ENCODE results near the gene JAK1.

DNA sequence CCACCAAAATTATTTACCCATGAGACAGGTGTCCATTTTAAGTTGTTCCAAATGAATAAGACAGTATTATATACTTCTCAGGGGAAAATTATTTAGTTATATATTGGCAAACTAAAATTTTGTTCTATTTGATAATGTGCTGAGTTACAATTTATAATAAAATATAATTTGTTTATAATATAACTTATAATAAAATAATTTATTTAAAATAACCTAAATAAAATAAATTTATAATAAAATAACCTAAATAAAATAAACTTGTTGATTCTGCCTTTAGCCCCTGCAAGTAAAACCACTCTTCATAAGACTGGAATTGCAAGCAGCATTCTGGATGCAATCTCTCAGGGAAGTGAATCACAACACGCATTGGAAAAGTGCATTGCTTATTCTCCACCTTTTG is 151.9 kb downstream of the JAK1 start:
- TF ChIP-seq EZH2 (IDR thresholded peaks at IDR 0.05; ENCODE audit: borderline replicate concordance, insufficient read depth, low read length, poor library complexity, severe bottlenecking), result no peak
- TF ChIP-seq, protein P1, sequence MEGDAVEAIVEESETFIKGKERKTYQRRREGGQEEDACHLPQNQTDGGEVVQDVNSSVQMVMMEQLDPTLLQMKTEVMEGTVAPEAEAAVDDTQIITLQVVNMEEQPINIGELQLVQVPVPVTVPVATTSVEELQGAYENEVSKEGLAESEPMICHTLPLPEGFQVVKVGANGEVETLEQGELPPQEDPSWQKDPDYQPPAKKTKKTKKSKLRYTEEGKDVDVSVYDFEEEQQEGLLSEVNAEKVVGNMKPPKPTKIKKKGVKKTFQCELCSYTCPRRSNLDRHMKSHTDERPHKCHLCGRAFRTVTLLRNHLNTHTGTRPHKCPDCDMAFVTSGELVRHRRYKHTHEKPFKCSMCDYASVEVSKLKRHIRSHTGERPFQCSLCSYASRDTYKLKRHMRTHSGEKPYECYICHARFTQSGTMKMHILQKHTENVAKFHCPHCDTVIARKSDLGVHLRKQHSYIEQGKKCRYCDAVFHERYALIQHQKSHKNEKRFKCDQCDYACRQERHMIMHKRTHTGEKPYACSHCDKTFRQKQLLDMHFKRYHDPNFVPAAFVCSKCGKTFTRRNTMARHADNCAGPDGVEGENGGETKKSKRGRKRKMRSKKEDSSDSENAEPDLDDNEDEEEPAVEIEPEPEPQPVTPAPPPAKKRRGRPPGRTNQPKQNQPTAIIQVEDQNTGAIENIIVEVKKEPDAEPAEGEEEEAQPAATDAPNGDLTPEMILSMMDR (IDR thresholded peaks at IDR 0.05; ENCODE audit: poor library complexity, severe bottlenecking), result no peak
- no peak for TF ChIP-seq POLR2AphosphoS5 (IDR thresholded peaks at IDR 0.05)
- no peak for TF ChIP-seq RAD21 (conservative IDR thresholded peaks at IDR 0.05)
- TF ChIP-seq EP300 (conservative IDR thresholded peaks at IDR 0.05; ENCODE audit: poor library complexity, severe bottlenecking), result no peak
- TF ChIP-seq, protein P2, sequence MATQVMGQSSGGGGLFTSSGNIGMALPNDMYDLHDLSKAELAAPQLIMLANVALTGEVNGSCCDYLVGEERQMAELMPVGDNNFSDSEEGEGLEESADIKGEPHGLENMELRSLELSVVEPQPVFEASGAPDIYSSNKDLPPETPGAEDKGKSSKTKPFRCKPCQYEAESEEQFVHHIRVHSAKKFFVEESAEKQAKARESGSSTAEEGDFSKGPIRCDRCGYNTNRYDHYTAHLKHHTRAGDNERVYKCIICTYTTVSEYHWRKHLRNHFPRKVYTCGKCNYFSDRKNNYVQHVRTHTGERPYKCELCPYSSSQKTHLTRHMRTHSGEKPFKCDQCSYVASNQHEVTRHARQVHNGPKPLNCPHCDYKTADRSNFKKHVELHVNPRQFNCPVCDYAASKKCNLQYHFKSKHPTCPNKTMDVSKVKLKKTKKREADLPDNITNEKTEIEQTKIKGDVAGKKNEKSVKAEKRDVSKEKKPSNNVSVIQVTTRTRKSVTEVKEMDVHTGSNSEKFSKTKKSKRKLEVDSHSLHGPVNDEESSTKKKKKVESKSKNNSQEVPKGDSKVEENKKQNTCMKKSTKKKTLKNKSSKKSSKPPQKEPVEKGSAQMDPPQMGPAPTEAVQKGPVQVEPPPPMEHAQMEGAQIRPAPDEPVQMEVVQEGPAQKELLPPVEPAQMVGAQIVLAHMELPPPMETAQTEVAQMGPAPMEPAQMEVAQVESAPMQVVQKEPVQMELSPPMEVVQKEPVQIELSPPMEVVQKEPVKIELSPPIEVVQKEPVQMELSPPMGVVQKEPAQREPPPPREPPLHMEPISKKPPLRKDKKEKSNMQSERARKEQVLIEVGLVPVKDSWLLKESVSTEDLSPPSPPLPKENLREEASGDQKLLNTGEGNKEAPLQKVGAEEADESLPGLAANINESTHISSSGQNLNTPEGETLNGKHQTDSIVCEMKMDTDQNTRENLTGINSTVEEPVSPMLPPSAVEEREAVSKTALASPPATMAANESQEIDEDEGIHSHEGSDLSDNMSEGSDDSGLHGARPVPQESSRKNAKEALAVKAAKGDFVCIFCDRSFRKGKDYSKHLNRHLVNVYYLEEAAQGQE (IDR thresholded peaks at IDR 0.05; ENCODE audit: borderline replicate concordance), result no peak
- TF ChIP-seq TAF1 (IDR thresholded peaks at IDR 0.05; ENCODE audit: low read depth), result no peak
